ENCODE results near the gene SEMG1. TPM values are rescaled to one million over a fixed set of nuclear protein-coding genes. Genes with fewer than 3 reads are reported as not detected.

Gene SEMG1
- total RNA-seq, 1 donor from 2014 or later = not detected

GRCh38 chr20:45221076-45221475, 14.2 kb downstream of the SEMG1 start, which contains the start of gene SEMG2:
Gene SEMG2, plus strand, starts transcription at chr20:45221373. Its CDS starts 17 bp downstream, at chr20:45221390.
- H3K27me3 Mint-ChIP-seq (ENCODE audit: unreplicated experiment) = peaks cover 21% of the 10 kb centered on the region
- H3K36me3 Mint-ChIP-seq (ENCODE audit: unreplicated experiment) = no peaks in the 10 kb centered on the region

GRCh38 chr20:45223136-45223535, 16.3 kb downstream of the SEMG1 start:
- H3K27me3 Mint-ChIP-seq (ENCODE audit: unreplicated experiment) = peaks cover 37% of the 10 kb centered on the region

More at GRCh38 chr20:45221076-45221475, 14.2 kb downstream of the SEMG1 start, which contains the start of gene SEMG2:
- H3K4me1 Mint-ChIP-seq (ENCODE audit: unreplicated experiment) = no peaks in the 10 kb centered on the region
- no peak within 1 kb of the TSS for H3K4me3 Mint-ChIP-seq (ENCODE audit: unreplicated experiment)
- H3K9me3 Mint-ChIP-seq (ENCODE audit: unreplicated experiment) = no peaks in the 10 kb centered on the region
- no peak for DNase-seq (ENCODE audit: extremely low spot score, unreplicated experiment)
- no peak within 1 kb of the TSS for H3K27ac Mint-ChIP-seq (ENCODE audit: unreplicated experiment)
- TF ChIP-seq CTCF (IDR thresholded peaks at IDR 0.05) = no peak

GRCh38 chr20:45226287-45226686, 19.5 kb downstream of the SEMG1 start:
- H3K27ac Mint-ChIP-seq (ENCODE audit: unreplicated experiment) = no peak overlapping the region
- no peak for DNase-seq (ENCODE audit: extremely low spot score, unreplicated experiment)
- no peaks in the 10 kb centered on the region for H3K4me1 Mint-ChIP-seq (ENCODE audit: unreplicated experiment)
- no peaks in the 10 kb centered on the region for H3K9me3 Mint-ChIP-seq (ENCODE audit: unreplicated experiment)
- H3K36me3 Mint-ChIP-seq (ENCODE audit: unreplicated experiment) = no peaks in the 10 kb centered on the region
- H3K4me3 Mint-ChIP-seq (ENCODE audit: unreplicated experiment) = no peak overlapping the region
- peaks cover 52% of the 10 kb centered on the region for H3K27me3 Mint-ChIP-seq (ENCODE audit: unreplicated experiment)
- TF ChIP-seq CTCF (IDR thresholded peaks at IDR 0.05) = no peak

More at GRCh38 chr20:45223136-45223535, 16.3 kb downstream of the SEMG1 start:
- no peaks in the 10 kb centered on the region for H3K4me1 Mint-ChIP-seq (ENCODE audit: unreplicated experiment)
- H3K9me3 Mint-ChIP-seq (ENCODE audit: unreplicated experiment) = no peaks in the 10 kb centered on the region
- no peak for TF ChIP-seq CTCF (IDR thresholded peaks at IDR 0.05)
- H3K27ac Mint-ChIP-seq (ENCODE audit: unreplicated experiment) = no peak overlapping the region
- H3K36me3 Mint-ChIP-seq (ENCODE audit: unreplicated experiment) = no peaks in the 10 kb centered on the region
- no peak overlapping the region for H3K4me3 Mint-ChIP-seq (ENCODE audit: unreplicated experiment)
- DNase-seq (ENCODE audit: extremely low spot score, unreplicated experiment) = no peak

GRCh38 chr20:45229264-45230056, 22.6 kb downstream of the SEMG1 start:
- Mint-ChIP-seq H3K36me3 (ENCODE audit: unreplicated experiment) (no peaks in the 10 kb centered on the region), H3K9me3 (ENCODE audit: unreplicated experiment) (peaks cover 5% of the 10 kb centered on the region), H3K4me3 (ENCODE audit: unreplicated experiment) (no peak overlapping the region), H3K27me3 (ENCODE audit: unreplicated experiment) (peaks cover 71% of the 10 kb centered on the region), H3K27ac (ENCODE audit: unreplicated experiment) (no peak overlapping the region), H3K4me1 (ENCODE audit: unreplicated experiment) (no peaks in the 10 kb centered on the region)
- TF ChIP-seq CTCF (IDR thresholded peaks at IDR 0.05) = peak; percentile 38
- no peak for DNase-seq (ENCODE audit: extremely low spot score, unreplicated experiment)

- Mint-ChIP-seq H3K4me1 (ENCODE audit: unreplicated experiment) (no peaks in the 10 kb centered on the region), H3K27me3 (ENCODE audit: unreplicated experiment) (peaks cover 67% of the 10 kb centered on the region), H3K4me3 (ENCODE audit: unreplicated experiment) (no peak overlapping the region), H3K36me3 (ENCODE audit: unreplicated experiment) (no peaks in the 10 kb centered on the region), H3K27ac (ENCODE audit: unreplicated experiment) (no peak overlapping the region), H3K9me3 (ENCODE audit: unreplicated experiment) (peaks cover 12% of the 10 kb centered on the region)
- no peak for TF ChIP-seq CTCF (IDR thresholded peaks at IDR 0.05)
- DNase-seq (ENCODE audit: extremely low spot score, unreplicated experiment) = no peak
Observed at GRCh38 chr20:45230631-45231030, 23.8 kb downstream of the SEMG1 start.

Measured in osteocyte (in vitro differentiated cells).